AG04450 (cell line): ENCODE results near the gene BBOF1. TPM values are rescaled to one million over a fixed set of nuclear protein-coding genes. Genes with fewer than 3 reads are reported as not detected.

Experiments
- CTCF ChIA-PET: fragments of 300-600, 350-600 bp; formaldehyde crosslinking; extraction: SDS; loops from one replicate; lab custom pipeline; 2022; ENCODE audit warnings: antibody characterized with exemption, inconsistent platforms; lab: Charles Lee
- POLR2A ChIA-PET: fragments of 350-600 bp; formaldehyde crosslinking; extraction: SDS; loops from one replicate; lab custom pipeline; 2021; ENCODE audit warnings: antibody characterized with exemption, inconsistent platforms; lab: Yijun Ruan, JAX
- DNase-seq: peaks from one replicate; pipeline ENCODE4 v3.0.0-alpha.2; 2011; ENCODE audit warnings: low read depth, low spot score
- H3K27ac ChIP-seq: one replicate; pipeline ENCODE4 v1.5.1; 2012; ENCODE audit warnings: low read depth, low read length, control low read depth
- H3K27me3 ChIP-seq: one replicate; pipeline ENCODE4 v1.6.0; 2012; ENCODE audit warnings: low read length; ENCODE audit not compliant: control insufficient read depth, insufficient read depth
- H3K4me3 ChIP-seq: 2 replicates; pipeline ENCODE4 v1.5.1; 2011; ENCODE audit warnings: mild to moderate bottlenecking, low read depth, low read length, control low read depth
- H3K9me3 ChIP-seq: 2 replicates; pipeline ENCODE4 v1.5.1; 2012; ENCODE audit warnings: low read length; ENCODE audit not compliant: control insufficient read depth, insufficient read depth
- CTCF ChIP-seq: IDR thresholded peaks from 2 replicates; pipeline ENCODE4 v1.5.1; 2011; ENCODE audit warnings: low read depth, low read length, control low read depth, inconsistent platforms
- polyA plus RNA-seq: library from polyadenylated mRNA; depleted of rRNA; stranded (reverse); fragments of >200 nt; gene quantifications from 2 replicates; pipeline ENCODE4 v1.2.3, GENCODE V29; 2011

BBOF1 gene
- polyA plus RNA-seq, 1 experiment = 6.7 TPM

GRCh38 chr14:74085047-74085637, 66.0 kb downstream of the BBOF1 start:
- TF ChIP-seq CTCF = no peak
- Histone ChIP-seq H3K27me3 (no peaks in the 10 kb centered on the region), H3K27ac (peak overlapping the region; percentile 80), H3K9me3 (no peaks in the 10 kb centered on the region; the same call in 1 of the 2 replicates), H3K4me3 (peak overlapping the region; percentile 90)
- ChIA-PET CTCF (no interaction called here), POLR2A (no interaction called here)
- no peak for DNase-seq

- ChIA-PET CTCF (no interaction called here), POLR2A (no interaction called here)
- Histone ChIP-seq H3K4me3 (peak overlapping the region; percentile 90), H3K27ac (no peak overlapping the region), H3K9me3 (no peaks in the 10 kb centered on the region; the same call in 1 of the 2 replicates), H3K27me3 (no peaks in the 10 kb centered on the region)
- no peak for TF ChIP-seq CTCF
- DNase-seq = no peak
Measured at GRCh38 chr14:74085828-74086227, 66.7 kb downstream of the BBOF1 start.

GRCh38 chr14:74089251-74090020, 70.3 kb downstream of the BBOF1 start:
- no peaks in the 10 kb centered on the region for H3K27me3 ChIP-seq
- TF ChIP-seq CTCF = no peak
- CTCF ChIA-PET = interaction anchor here (0.5 kb wide), 1 partner anchor 362 kb away, joined by 3 read pairs; no protein-coding TSS in a partner anchor
- H3K9me3 ChIP-seq = no peaks in the 10 kb centered on the region
- no peak overlapping the region for H3K27ac ChIP-seq
- no peak for DNase-seq
- H3K4me3 ChIP-seq = no peak overlapping the region
- POLR2A ChIA-PET = no interaction called here

- Histone ChIP-seq H3K27ac (no peak overlapping the region), H3K9me3 (no peaks in the 10 kb centered on the region), H3K4me3 (no peak overlapping the region), H3K27me3 (no peaks in the 10 kb centered on the region)
- POLR2A ChIA-PET = no interaction called here
- CTCF ChIA-PET = interaction anchor here (1.5 to 2.2 kb wide), 2 partner anchors 146 kb away, joined by 4 to 6 read pairs; no protein-coding TSS in a partner anchor
- no peak for TF ChIP-seq CTCF
- DNase-seq = no peak
Measured at GRCh38 chr14:74105381-74105780, 86.2 kb downstream of the BBOF1 start.

- ChIA-PET POLR2A (no interaction called here), CTCF (interaction anchor here (1.2 to 1.9 kb wide), 2 partner anchors 143 to 148 kb away, joined by 5 to 7 read pairs; no protein-coding TSS in a partner anchor)
Measured at GRCh38 chr14:74109369-74109768, 90.2 kb downstream of the BBOF1 start.

More at GRCh38 chr14:74109369-74109768, 90.2 kb downstream of the BBOF1 start:
- no peaks in the 10 kb centered on the region for H3K9me3 ChIP-seq
- TF ChIP-seq CTCF = no peak
- no peak for DNase-seq
- H3K27ac ChIP-seq = no peak overlapping the region
- H3K27me3 ChIP-seq = no peaks in the 10 kb centered on the region
- no peak overlapping the region for H3K4me3 ChIP-seq
